ENCODE data around the gene LACTB.

DNA sequence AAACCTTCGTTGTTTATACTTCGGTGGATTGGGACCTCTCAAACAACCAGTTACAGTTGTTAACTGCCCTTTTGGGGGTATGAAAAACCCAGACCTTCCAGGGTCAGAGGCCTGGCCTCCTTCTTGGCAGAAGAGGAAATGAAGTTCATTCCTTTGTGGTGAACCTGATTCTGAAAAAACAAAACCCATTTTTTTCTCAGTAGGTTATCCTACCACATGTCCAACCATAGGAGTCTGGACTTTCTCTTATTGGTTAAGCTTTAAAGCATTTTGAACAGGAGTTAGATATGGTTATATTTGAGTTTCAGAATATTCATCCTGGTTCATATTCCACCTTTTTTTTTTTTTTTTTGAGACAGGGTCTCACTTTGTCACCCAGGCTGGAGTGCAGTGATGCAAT is 7.2 kb upstream of the LACTB start:
- TF ChIP-seq, protein P1, sequence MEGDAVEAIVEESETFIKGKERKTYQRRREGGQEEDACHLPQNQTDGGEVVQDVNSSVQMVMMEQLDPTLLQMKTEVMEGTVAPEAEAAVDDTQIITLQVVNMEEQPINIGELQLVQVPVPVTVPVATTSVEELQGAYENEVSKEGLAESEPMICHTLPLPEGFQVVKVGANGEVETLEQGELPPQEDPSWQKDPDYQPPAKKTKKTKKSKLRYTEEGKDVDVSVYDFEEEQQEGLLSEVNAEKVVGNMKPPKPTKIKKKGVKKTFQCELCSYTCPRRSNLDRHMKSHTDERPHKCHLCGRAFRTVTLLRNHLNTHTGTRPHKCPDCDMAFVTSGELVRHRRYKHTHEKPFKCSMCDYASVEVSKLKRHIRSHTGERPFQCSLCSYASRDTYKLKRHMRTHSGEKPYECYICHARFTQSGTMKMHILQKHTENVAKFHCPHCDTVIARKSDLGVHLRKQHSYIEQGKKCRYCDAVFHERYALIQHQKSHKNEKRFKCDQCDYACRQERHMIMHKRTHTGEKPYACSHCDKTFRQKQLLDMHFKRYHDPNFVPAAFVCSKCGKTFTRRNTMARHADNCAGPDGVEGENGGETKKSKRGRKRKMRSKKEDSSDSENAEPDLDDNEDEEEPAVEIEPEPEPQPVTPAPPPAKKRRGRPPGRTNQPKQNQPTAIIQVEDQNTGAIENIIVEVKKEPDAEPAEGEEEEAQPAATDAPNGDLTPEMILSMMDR (IDR thresholded peaks at IDR 0.05): no peak
- no peak for TF ChIP-seq POLR2A (IDR thresholded peaks at IDR 0.05)

Measured in heart left ventricle (tissue), 13 donors.